ENCODE results near the gene PIEZO1. TPM values are rescaled to one million over a fixed set of nuclear protein-coding genes. Genes with fewer than 3 reads are reported as not detected.

PIEZO1 gene
- total and polyA plus RNA-seq, 9 of the 15 experiments (the other 6 are each of a cell fraction or from before 2014, with no cell fraction given): 3.6 to 432 (median 131) TPM

GRCh38 chr16:88769617-88770460 is 15.2 kb downstream of the PIEZO1 start (continued):
- TF ChIP-seq ZMIZ1 (IDR thresholded peaks at IDR 0.05; ENCODE audit: low read depth in 2 of 2, low read length in 2 of 2): no peak
- no peak for TF ChIP-seq NBN (IDR thresholded peaks at IDR 0.05; ENCODE audit: low read depth)
- TF ChIP-seq SMAD1 (IDR thresholded peaks at IDR 0.05; ENCODE audit: low read depth, low read length, partially characterized antibody): no peak
- TF ChIP-seq SMARCE1 (IDR thresholded peaks at IDR 0.05): peak; percentile 57
- no peak for TF ChIP-seq IRF1 (CRISPR knock-in tag; IDR thresholded peaks at IDR 0.05; ENCODE audit: borderline replicate concordance)
- no peak for TF ChIP-seq ZNF280B (CRISPR knock-in tag; IDR thresholded peaks at IDR 0.05)
- no peak for TF ChIP-seq FOS (IDR thresholded peaks at IDR 0.05; ENCODE audit: extremely low read depth, insufficient read length)
- TF ChIP-seq ZNF445 (CRISPR knock-in tag; IDR thresholded peaks at IDR 0.05; ENCODE audit: low read depth): no peak
- TF ChIP-seq FIP1L1 (IDR thresholded peaks at IDR 0.05; ENCODE audit: low read depth, low read length, poor library complexity, severe bottlenecking): no peak
- no peak for TF ChIP-seq EGR1 (conservative IDR thresholded peaks at IDR 0.05)
- no peak for TF ChIP-seq TFE3 (CRISPR knock-in tag; IDR thresholded peaks at IDR 0.05)
- TF ChIP-seq SIRT6 (IDR thresholded peaks at IDR 0.05; ENCODE audit: low read depth, low read length): no peak
- TF ChIP-seq RBM14 (IDR thresholded peaks at IDR 0.05; ENCODE audit: borderline replicate concordance, insufficient read depth, low read depth, low read length): 0 out of 2 replicates have a peak, but pooled peaks have one; percentile 30
- no peak for TF ChIP-seq NR3C1 (CRISPR knock-in tag; IDR thresholded peaks at IDR 0.05)
- no peak for TF ChIP-seq SMAD4 (CRISPR knock-in tag; conservative IDR thresholded peaks at IDR 0.05)
- no peak for TF ChIP-seq CREB3 (tag; conservative IDR thresholded peaks at IDR 0.05; ENCODE audit: low read depth)
- TF ChIP-seq PTBP1 (IDR thresholded peaks at IDR 0.05; ENCODE audit: low read depth, low read length): no peak
- no peak for TF ChIP-seq SRSF3 (IDR thresholded peaks at IDR 0.05; ENCODE audit: insufficient read depth, low read length)
